ENCODE data around the gene PRKG1. TPM values are rescaled to one million over a fixed set of nuclear protein-coding genes. Genes with fewer than 3 reads are reported as not detected.

Gene PRKG1
- total RNA-seq, 4 donors from 2014 or later: 24.5 to 46.1 (median 37.1) TPM

- 95% methylated on average over 3 of the region's 3 CpGs for WGBS
Measured at GRCh38 chr10:51285601-51286000, 211.3 kb downstream of the PRKG1 start.

GRCh38 chr10:51288511-51288910 lies 214.2 kb downstream of the PRKG1 start:
- intact Hi-C loops (cut with DNase I): no loop called here
- H3K4me1 ChIP-seq: no peaks in the 10 kb centered on the region
- TF ChIP-seq POLR2AphosphoS5 (IDR thresholded peaks at IDR 0.05) (no peak), EP300 (IDR thresholded peaks at IDR 0.05) (no peak), CTCF (IDR thresholded peaks at IDR 0.05) (no peak), POLR2A (IDR thresholded peaks at IDR 0.05; ENCODE audit: low read depth) (no peak)
- H3K4me3 ChIP-seq: no peak overlapping the region
- no peak overlapping the region for H3K27ac ChIP-seq (replicated peaks in 1 of 4)
- no peaks in the 10 kb centered on the region for H3K9me3 ChIP-seq
- no peaks in the 10 kb centered on the region for H3K36me3 ChIP-seq
- no peak for DNase-seq (ENCODE audit: extremely low spot score)
- no peaks in the 10 kb centered on the region for H3K27me3 ChIP-seq

More at GRCh38 chr10:51285601-51286000, 211.3 kb downstream of the PRKG1 start:
- DNase-seq (ENCODE audit: extremely low spot score): no peak
- Histone ChIP-seq H3K27me3 (no peaks in the 10 kb centered on the region), H3K36me3 (no peaks in the 10 kb centered on the region), H3K4me1 (no peaks in the 10 kb centered on the region), H3K27ac (replicated peaks in 1 of 4) (no peak overlapping the region), H3K9me3 (no peaks in the 10 kb centered on the region), H3K4me3 (no peak overlapping the region)
- intact Hi-C loops (cut with DNase I): no loop called here
- TF ChIP-seq POLR2A (IDR thresholded peaks at IDR 0.05; ENCODE audit: low read depth): no peak
- TF ChIP-seq POLR2AphosphoS5 (IDR thresholded peaks at IDR 0.05): no peak

- H3K27me3 ChIP-seq: no peaks in the 10 kb centered on the region
- no peaks in the 10 kb centered on the region for H3K36me3 ChIP-seq
- no peak for DNase-seq (ENCODE audit: extremely low spot score)
- no peak overlapping the region for H3K27ac ChIP-seq (replicated peaks in 1 of 4)
- intact Hi-C loops (cut with DNase I): no loop called here
- H3K4me1 ChIP-seq: no peaks in the 10 kb centered on the region
- WGBS: 95% methylated on average over 1 of the region's 1 CpG
- no peaks in the 10 kb centered on the region for H3K9me3 ChIP-seq
- H3K4me3 ChIP-seq: no peak overlapping the region
- TF ChIP-seq CTCF (IDR thresholded peaks at IDR 0.05): no peak
- TF ChIP-seq POLR2A (IDR thresholded peaks at IDR 0.05; ENCODE audit: low read depth): no peak
- no peak for TF ChIP-seq POLR2AphosphoS5 (IDR thresholded peaks at IDR 0.05)
- no peak for TF ChIP-seq EP300 (IDR thresholded peaks at IDR 0.05)
Measured at GRCh38 chr10:51289519-51289918, 215.2 kb downstream of the PRKG1 start.

GRCh38 chr10:51291961-51292360 lies 217.7 kb downstream of the PRKG1 start:
- no peak overlapping the region for H3K4me3 ChIP-seq
- no peaks in the 10 kb centered on the region for H3K4me1 ChIP-seq
- H3K27me3 ChIP-seq: no peaks in the 10 kb centered on the region
- intact Hi-C loops (cut with DNase I): no loop called here
- no peak for TF ChIP-seq POLR2AphosphoS5 (IDR thresholded peaks at IDR 0.05)
- TF ChIP-seq POLR2A (IDR thresholded peaks at IDR 0.05; ENCODE audit: low read depth): no peak
- TF ChIP-seq CTCF (IDR thresholded peaks at IDR 0.05): no peak
- no peak for TF ChIP-seq EP300 (IDR thresholded peaks at IDR 0.05)
- WGBS: 52% methylated on average over 2 of the region's 2 CpGs
- no peak overlapping the region for H3K27ac ChIP-seq (replicated peaks in 1 of 4)
- no peak for DNase-seq (ENCODE audit: extremely low spot score)
- H3K36me3 ChIP-seq: no peaks in the 10 kb centered on the region
- H3K9me3 ChIP-seq: no peaks in the 10 kb centered on the region

GRCh38 chr10:51297438-51297837 lies 223.2 kb downstream of the PRKG1 start:
- intact Hi-C loops (cut with DNase I): no loop called here
- WGBS: 90% methylated on average over 2 of the region's 2 CpGs

More at GRCh38 chr10:51297438-51297837, 223.2 kb downstream of the PRKG1 start:
- peaks cover 20 to 27% (median 22%) of the 10 kb centered on the region in 4 donors for H3K4me1 ChIP-seq
- H3K27me3 ChIP-seq: no peaks in the 10 kb centered on the region
- H3K9me3 ChIP-seq: no peaks in the 10 kb centered on the region
- H3K36me3 ChIP-seq: no peaks in the 10 kb centered on the region
- H3K27ac ChIP-seq (replicated peaks in 1 of 4): no peak overlapping the region
- TF ChIP-seq POLR2AphosphoS5 (IDR thresholded peaks at IDR 0.05) (no peak), EP300 (IDR thresholded peaks at IDR 0.05) (no peak), POLR2A (IDR thresholded peaks at IDR 0.05; ENCODE audit: low read depth) (no peak), CTCF (IDR thresholded peaks at IDR 0.05) (no peak)
- H3K4me3 ChIP-seq: no peak overlapping the region
- no peak for DNase-seq (ENCODE audit: extremely low spot score)

Data from esophagus muscularis mucosa (tissue), 4 donors.